ENCODE measurements around the gene RRBP1.
"Not testable (repeated sequence)": the region's sequence is repeated elsewhere in the genome, so short reads cannot be mapped to it uniquely, and the experiment has no call there.

RRBP1 gene

DNA sequence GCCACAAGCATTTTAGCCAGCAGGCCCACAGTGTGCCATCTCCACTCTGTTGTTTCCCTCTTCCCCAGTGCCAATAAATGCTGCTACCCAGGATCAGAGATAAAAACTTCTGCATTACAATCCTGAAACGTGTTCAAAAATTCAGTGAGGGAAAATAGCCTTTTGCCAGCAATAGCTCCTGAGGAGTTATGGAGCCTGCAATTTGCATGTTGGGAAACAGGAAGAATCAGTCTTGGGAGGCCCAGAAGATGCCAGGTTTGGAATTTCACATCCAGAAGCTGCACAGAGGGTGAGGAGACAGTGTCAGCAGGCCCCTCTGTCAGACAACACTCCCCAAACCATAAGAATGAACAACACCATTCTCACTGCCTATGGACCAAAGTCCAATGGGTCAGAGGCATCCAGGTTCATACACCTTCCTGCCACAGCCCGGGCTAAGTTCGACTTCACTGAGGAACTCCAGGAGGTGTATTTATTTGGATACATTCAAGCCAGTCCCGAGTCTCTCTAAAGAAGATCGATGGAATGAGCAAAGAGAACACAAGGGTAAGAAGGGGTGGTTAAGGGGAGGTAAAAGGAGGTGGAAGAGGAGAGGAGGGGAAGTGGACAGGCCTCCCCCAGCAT, 20.8 kb downstream of the RRBP1 start:
- DNase-seq (ENCODE audit: low spot score) = no peak

DNA sequence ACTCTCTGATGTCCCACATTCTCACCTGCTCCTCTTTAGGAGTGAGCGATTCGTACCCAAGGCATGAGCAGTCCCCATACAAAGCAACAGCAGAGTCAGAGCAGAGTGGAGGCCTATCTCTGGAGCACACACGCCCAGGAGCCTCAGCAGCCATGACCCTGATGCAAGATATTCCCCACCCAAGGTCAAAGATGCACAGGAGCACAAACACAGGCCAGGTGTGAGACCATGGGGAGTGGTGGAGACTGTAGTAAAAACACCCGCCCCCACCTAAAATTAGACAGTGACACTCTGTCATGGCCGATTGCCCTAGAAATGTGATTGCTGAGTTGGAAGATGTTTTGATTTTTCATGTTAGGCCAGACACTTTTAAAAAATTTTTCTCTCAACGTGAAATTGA, 21.4 kb downstream of the RRBP1 start:
- no peak for DNase-seq (ENCODE audit: low spot score)

DNA sequence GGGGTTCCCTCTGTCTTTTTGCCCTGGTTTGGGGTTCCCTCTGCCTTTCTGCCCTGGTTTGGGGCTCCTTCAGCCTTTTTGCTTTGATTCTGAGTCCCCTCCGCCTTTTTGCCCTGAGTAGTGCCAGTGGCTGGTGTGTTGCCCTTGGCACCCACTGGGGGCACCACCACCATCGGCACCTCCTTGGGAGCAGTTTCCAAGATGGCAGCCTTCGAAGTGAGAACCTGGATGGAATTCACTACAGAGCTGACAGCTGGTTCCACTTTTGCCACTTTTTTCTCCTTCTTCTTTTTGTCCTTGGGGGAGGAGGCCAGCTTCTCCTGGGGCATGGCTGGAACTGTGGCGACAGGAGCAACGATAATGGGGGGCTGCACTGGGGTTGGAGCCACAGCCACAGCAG, 22.2 kb downstream of the RRBP1 start:
- DNase-seq (ENCODE audit: low spot score) = no peak

DNA sequence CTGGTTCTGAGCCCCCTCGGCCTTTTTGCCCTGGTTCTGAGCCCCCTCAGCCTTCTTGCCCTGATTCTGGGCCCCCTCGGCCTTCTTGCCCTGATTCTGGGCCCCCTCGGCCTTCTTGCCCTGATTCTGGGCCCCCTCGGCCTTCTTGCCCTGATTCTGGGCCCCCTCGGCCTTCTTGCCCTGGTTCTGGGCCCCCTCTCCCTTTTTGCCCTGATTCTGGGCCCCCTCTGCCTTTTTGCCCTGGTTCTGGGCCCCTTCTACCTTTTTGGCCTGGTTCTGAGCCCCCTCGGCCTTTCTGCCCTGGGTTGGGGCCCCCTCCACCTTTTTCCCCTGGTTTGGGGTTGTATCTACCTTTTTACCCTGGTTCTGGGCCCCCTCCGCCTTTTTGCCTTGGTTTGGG, 22.7 kb downstream of the RRBP1 start:
- DNase-seq (ENCODE audit: low spot score) = not testable (repeated sequence)

DNA sequence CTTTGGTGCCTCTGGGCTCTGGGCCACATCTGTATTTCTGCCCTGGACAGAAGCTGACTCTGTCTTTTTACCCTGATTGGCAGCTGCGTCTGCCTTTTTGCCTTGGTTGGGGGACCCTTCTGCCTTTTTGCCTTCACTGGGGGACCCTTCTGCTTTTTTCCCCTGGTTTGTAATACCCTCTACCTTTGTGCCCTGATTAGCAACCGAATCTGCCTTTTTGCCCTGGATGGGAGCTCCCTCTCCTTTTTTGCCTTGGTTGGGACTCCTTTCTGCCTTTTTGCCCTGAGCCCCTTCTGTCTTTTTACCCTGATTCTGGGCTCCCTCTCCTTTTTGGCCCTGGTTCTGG, 23.4 kb downstream of the RRBP1 start:
- no peak for DNase-seq (ENCODE audit: low spot score)

DNA sequence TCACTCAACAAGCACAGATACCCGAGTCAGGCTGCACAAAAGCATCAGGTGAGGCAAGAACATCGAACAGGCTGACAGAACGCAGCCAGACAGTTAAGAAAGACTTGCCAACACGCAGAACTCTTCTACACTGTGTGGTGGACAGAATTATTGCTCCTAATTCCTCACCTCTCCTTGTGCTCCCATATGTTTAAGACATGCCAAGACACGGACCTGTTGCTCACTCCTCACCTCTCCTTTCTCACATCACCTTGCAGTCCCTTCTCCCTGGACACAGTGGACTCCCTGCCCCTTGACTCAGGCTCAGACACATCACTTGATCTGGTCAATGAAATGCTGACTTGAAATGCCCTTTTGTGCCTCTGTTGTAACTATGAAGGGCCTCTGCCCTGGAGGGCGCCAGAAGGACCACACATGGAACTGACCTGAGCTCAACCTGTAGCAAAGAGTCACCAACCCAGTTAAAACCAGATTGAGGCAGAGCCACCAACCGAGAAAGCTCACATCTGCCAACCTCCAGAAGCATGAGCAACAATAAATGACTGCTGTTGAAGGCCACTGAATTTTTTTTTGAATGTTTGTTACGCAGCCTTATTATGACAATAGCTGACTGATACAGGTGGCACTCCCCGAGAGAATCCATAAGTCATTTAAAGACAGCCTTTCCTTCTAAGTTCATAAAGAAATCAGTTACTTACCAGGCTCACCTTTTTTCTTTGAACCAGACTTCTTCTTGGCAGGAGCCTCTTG, 24.0 kb downstream of the RRBP1 start:
- no peak for DNase-seq (ENCODE audit: low spot score)

DNA sequence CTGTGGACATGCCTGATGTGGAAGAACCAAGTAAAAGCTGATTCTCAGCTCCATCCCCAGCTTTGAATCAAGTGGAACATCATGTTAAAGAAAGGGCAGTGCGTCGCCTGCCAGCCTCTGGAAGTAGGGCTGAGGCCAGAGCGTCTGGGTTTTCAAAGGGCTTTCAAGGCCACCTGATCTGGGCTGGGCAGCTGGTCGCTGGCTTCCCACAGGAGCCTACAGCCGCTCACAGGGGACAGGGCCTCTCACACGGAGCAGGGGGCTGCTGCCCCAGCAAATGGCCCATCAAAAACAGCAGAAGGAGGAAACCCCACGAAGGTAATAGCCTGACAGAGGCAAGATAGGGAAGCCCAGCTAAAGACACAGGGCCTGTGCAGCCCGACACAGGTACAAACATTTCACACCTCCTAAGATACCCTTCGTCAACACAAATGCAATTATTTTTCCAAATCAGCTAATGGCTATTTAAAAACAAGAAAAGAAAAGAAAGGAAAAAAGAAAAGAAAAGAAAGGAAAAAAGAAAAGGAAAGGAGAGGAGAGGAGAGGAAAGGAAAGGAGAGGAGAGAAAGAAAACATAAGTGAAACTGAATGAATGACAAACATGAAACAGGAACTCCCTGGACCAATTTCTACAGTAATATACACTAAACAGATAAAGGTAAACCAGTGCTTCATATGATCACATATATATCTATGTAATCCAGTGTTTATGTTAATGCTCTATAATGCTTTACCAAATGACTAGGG, 24.8 kb downstream of the RRBP1 start:
- no peak for DNase-seq (ENCODE audit: low spot score)

DNA sequence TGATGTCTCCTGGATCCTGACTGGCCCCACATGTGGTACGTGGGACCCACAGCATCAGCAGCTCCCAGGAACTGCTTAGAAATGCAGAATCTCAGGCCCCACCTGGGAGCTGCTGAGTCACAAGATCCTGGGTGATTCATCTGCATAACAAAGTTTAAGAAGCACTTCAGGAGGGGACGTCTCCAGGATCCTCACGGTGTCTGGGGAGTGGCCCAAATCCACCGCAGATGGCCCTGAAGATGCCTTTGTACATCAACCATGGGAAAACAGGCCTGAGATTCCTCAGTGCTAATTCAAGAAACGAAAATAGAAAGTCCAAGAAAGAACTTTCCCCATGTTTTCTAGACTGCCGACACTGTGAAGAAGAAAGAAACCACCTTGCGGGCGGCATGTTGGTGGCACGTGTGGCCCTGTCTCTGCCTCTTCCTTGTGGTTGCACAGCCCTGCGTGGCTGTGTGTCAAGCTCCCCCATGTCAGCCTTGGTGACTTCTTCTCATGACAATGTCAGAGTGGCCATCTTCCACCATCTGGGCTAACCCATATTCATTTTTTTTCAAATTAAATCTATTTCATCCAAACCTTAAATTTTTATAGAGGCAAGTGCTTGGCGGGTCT, 26.1 kb downstream of the RRBP1 start:
- no peak for DNase-seq (ENCODE audit: low spot score)

DNA sequence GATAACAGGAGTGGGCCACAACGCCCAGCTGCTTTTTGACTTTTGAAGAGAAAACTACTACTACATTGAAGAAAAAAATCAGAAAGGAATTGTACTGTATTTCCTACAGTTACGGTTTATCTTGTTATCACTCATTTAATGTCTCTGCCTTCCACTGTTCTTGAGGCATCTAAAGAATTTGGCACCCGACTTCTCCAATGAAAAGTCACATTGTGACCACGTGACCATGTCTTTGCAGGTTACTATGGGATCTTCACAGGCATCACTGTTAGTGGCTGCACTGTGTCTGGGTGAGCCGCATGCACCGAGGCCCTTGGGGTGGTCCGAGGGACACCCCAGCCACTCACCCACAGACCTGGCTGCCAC, 26.8 kb downstream of the RRBP1 start:
- no peak for DNase-seq (ENCODE audit: low spot score)

DNA sequence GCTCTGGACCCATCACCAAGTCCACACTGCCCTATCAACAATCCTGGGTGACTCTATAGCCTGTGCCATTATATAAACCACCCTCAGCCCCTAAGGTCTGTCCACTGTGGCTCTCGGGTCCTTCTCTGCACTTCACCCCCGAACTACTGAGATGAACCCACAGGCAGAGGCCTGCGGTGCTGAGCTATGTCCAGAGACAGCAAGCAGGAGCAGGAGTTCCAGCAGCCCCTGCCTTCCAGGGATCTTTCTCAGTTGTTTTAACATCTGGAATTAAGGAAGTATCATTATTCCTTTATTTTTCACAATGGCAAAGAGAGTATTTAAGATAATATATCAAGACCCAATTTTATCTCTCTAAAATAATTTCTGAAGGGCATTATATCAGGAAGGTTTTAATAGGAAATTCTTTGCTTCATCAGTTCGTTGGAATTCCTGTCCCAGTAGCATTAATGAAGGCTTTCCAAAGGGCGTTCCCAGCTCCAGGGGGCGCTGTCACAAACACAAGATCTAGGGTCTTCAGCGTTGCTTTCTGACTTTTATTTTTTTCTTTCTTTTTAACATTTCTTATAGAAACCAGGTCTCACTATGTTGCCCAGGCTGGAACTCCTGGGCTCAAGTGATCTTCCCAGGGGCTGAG, 27.3 kb downstream of the RRBP1 start:
- no peak for DNase-seq (ENCODE audit: low spot score)

DNA sequence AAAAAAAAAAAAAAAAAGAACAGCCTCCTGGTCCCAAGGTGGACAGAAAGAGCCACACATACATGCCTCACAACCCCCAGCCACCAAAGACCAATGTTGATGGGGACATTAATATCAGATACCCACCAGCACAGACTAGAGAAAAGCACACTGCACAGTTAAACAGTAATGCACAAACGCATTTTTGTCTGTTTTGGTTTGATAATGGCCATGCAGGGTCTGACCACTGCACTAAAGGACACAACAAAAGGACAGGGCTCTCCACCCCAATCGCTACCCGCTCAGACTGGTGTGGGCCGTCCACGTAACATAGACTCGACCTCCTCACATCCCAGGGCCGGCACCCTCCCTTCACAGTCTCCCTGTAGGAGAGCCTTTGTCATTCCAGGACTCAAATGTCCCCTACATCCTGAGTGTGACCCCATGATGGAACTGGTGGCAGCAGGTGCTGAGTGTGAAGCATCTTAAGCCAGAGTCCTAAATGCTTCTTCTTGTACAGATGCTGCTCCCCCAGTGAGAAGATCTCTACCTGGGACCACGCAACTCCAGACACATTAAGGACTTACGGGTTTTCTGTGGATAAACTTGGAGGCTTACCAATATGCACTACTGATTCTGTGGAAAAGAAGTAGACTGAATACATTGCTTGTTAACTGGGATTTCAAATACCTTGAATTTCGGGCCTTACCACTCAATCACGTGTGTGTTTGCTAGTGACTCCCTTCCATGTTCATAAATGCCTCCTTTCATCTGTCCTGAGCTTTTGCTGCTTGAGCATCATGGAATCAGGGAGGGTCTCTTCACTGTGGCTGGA, 28.0 kb downstream of the RRBP1 start:
- no peak for DNase-seq (ENCODE audit: low spot score)

DNA sequence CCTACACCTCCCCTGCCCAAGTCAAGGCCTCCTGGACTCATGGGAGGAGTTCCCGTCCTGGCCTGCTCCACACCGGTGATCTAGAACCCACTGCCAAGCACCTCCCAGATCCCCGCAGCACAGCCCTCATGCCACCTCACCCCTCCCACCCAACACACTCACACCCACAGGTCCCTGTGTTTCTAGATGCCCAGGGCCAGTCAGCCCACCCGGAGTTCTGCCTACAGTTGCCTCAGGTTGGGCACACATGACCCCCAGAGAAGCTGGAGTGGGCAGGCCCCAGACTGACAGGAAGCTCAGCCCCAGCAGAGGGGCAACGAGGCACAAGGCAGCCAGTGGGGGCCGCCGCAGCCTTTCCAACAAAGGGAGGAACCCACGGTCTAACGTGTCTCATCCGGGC, 29.6 kb downstream of the RRBP1 start:
- no peak for DNase-seq (ENCODE audit: low spot score)

DNA sequence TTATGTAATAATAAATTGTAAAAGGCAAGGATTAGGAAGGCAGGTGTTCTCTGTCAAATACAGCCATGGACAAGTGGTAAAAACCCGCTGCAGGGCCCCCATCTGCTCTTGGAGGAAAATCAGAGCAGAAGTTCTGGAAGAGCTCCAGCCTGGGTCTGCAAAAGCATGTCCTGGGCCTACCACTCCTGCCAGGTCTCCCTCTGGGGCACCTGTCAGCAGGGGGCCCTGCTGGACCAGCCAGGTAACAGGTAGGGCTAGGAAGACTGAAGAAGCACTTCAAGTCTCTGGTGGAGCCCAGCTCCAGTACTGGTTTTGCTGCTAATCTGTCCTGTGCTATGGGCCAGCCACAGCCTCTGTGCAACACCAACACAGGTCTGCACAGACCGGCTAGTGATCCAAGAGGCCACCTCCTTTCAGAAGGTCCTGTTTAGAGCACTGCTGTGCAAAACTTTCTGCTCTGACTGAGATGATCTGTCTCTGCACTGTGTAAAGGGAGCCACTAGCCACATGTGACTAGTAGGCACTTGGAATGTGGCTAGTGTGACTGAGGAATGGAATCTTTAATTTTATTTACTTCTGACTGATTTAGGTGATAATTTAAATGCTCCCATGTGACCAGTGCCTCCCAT, 30.2 kb downstream of the RRBP1 start:
- no peak for DNase-seq (ENCODE audit: low spot score)

DNA sequence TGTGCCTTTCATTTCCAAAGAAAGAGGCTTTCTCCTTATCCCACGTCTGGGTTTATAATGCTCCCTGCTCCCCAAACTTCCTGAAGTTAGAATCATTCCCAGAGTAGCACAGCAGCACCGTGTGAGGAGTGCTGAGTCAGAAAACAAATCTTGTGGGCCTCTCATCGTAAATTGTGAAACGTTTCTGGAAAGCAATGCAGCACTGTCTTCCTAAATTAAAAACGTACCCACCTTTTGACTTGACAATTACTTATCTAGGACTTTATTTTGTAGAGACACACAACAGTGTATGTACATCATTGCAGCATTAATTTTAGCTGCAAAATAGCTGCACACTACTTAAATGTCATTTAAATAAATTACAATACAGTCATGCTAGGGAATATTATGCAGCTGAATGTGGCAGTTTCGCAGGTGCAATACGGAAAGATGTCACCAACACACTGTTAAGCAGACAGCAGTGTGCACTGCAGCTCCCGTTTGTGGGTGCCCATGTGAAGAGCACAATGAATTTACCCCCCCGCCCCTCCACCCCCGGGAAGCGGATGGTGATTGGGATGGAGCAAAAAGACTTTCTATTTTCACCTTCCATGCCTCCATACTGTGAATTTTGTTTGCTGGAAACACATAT, 30.8 kb downstream of the RRBP1 start:
- DNase-seq (ENCODE audit: low spot score) = no peak

DNA sequence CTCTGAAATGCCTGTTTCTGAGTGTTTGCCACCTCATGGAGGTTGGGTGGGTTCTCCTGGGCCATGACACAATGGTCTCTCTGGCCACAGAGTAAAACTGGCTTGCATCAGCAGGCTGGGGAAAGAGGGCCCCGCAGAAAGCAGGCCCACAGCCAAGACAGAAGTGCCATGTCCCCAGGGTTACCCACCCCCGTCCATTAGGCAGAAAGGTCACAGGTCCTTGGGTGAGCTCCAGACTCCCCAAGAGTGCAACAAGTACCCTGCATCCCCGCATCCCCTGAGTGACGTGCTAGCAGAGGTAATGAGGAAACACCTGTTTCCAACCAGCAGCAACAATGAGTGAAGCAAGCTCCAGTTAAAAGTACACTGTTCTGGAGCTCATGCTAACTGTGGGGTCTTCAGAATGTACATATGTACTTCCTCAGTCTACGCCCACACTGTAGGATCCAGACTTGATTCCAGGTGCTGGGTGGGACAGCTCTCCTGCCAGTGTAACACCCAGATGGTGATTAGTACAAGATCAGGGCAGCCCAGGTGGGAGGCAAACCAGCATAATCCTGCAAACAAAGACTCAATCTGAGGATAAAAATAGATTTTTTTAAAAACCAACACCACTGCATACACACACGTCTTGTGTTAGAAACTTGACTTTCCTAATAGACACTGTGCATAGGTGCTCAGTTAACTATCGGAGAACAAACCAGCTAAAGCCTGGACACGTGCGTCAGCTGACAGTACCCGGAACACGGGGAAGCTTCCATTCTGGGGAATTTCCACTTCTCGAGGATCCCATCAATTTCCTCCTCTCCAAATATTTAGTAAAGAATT, 31.5 kb downstream of the RRBP1 start:
- DNase-seq (ENCODE audit: low spot score) = no peak

DNA sequence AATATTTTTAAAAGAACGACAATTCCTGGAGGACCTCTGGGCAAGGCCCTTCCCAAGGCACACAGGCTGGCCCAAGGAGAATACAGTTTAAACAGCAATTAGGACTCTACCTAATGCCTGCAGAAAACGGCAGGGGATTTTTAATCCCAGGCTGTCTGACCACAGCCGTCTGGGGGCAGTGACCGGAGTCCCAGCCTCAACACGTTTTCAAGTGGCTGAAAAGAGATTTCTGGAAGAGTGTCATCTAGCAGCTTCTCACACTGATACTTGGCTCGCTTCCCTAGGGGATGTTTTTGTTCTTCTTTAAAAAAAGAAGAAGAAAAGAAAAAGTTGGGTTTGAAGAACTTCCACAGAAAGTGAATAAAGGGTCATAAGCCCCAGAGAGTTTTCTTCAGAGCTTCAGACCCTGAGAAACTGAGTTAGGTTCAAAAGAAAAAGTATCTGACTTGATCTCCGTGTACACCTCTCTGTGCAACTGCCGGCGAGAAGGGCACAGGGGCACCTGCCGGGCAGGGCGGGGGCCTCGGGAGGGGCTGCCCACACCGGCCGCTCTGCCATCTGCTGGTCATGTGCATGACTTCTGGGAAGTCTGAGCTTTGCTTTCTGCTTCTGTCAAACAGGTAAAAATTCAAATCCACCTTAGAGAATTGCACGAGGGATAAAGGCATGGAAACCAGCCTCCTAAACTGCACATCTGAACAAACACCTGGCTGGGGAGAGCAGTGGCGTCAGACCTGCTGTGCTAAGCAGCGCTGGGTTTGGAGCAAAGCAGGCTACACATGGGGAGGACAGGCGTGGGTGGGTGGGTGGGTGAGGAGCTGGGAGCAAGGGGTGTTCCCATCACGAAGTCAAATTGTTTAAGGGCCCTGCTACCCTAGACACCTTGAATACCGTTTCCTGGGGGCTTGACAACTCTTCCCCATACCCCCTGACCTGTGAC, 33.0 kb downstream of the RRBP1 start:
- no peak for DNase-seq (ENCODE audit: low spot score)

DNA sequence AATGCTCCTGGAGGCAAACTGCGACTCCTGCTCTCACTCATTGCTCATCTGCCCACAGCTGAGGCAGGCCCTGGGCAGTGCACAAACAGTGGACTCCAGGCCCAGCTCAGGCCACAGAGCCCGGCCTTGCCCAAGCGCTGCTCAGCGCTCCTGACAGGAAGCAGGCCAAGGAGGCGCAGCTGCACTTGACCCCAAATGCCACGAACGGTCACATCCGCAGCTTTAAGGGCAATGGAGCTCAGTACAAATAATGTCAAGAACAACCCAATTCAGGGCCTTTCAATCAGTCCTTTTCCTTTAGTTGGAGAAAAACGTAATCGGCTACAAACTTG, 33.8 kb downstream of the RRBP1 start:
- no peak for DNase-seq (ENCODE audit: low spot score)

DNA sequence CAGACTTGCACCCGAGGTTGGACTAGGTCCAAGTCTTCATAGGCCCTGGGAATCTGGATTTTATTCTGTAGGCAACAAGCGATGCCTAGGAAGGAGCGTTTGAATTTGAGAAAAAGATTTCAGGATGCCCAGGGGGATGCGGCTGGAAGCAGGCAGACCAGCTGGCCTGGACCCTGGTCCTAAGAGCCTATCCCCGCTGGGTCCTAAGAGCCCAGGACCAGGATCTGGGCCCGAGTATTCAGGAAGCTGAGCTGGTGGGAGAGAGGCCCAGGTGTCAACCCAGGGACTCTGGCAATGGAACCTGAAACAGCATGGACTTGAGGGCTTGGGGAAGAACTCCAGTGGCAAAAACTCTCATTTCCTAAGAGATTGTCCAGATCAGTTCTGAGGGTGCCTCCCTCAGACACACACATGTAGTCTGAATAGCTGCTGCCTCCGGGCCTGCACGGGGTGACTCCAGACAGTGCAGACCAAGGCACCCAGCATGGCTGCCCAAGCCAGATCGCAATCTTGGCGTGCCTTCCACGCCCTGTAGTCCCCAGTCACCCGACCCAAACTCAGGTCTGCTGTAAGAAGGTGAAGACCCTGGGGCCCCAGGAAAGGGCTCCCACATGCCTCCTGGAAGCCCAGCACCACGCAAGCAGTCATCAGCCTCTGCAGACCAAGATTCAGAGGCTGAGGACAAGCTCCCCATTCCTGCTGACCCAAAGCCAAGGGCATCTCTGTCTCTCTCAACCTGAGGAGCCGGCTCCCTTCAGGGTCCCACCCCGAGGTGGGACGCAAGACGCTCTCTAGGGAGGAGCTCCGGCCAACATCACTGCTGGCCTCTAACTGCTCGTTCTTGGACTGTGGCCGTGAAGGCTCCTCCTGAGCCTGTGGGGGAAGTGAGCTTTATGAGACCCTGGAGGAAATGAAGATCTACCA, 34.4 kb downstream of the RRBP1 start:
- DNase-seq (ENCODE audit: low spot score) = no peak
